GM19099 (cell line): ENCODE measurements around the gene FSD2.

Source experiments
- POLR2A ChIP-seq: IDR thresholded peaks from 3 replicates; pipeline ENCODE4 v1.6.1; 2011; ENCODE audit warnings: low read depth; ENCODE audit not compliant: insufficient read length; ENCODE audit errors: extremely low read depth

The FSD2 gene

DNA sequence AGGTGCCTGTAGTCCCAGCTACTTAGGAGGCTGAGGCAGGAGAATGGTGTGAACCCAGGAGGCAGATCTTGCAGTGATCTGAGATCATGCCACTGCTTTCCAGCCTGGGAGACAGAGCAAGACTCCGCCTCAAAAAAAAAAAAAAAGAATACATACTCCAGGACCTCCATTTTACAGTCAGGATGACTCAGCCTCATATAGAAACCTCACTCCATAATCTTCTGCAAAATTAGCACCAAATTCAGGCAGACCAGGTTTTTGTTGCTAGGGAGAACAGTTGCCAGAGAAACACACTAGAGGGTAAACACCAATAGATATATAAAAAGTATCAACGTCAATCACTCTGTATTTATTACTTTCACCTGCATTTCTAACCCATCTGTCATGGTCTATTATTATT is 67.9 kb downstream of the FSD2 start:
- no peak for TF ChIP-seq POLR2A

DNA sequence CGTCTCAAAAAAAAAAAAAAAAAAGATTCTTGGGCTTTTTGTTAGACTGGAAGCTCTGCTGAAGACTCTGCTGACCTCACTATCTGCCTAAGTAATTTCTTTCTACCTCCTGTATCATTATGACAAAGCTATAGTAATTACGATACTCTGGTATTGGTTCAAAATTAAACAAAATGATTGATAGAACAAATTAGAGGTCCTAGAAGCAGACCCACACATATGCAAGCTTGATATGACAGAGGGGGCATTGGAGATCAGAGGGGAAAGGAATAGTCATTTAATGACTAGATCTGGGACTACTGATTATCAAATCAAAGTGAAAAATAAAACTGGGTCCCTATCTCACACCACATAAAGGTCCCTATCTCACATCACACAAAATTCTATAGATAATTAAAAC is 74.3 kb downstream of the FSD2 start:
- no peak for TF ChIP-seq POLR2A

DNA sequence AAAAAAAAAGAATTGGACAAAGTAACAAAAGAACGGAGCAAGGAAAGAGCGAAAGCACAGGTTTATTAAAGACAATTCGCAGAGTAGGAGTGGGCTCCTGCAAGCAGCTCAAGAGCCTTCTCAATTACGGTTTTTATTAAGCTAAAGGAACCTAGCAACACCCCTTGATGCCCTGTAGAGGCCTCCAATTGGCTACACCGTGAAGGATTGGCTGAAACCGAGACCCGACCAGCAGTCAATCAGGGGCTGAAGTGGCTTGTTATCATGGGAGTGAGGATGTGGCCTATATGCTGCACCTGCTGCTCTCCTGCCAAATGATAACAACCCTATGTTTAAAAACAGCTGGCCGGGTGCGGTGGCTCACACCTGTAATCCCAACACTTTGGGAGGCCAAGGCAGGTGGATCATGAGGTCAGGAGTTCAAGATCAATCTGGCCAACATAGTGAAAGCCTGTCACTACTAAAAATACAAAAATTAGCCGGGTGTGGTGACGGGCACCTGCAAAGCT is 75.8 kb downstream of the FSD2 start:
- no peak for TF ChIP-seq POLR2A

DNA sequence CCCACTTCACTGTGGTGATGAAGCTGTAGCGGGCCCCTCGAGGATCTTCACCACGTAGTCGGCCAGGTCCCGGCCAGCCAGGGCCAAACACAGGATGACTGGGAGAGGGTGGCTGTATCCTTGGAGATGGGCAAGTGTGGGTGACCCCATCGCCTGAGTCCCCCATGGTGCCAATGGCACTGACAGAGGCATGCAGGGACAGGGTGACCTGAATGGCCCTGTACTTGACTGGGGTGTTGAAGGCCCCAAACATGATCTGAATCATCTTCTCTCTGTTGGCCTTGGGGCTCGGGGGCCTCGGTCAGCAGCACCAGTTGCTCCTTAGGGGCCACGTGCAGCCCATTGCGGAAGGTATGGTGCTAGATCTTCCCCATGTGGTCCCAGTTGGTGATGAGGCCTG is 79.1 kb downstream of the FSD2 start:
- TF ChIP-seq POLR2A, result no peak

DNA sequence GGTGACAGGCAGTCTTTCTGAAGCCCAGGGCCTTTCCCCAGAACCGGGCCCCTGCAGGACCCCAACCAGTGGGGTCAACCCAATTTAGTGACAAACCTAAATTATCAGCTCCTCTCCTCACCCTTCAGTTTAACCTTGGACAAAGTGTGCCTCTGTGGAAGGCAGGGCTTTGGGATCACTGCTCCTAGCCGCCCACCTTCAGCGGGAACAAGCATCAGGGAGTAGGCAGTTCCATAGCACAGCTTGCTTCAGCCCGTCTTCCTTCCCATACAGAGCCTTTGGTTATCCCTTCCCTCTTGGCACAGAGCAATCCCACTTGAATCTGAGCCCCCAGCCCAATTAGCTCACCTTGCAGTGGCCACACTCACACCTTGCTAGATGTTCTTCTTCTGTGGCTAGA is 90.9 kb downstream of the FSD2 start:
- TF ChIP-seq POLR2A, result no peak

DNA sequence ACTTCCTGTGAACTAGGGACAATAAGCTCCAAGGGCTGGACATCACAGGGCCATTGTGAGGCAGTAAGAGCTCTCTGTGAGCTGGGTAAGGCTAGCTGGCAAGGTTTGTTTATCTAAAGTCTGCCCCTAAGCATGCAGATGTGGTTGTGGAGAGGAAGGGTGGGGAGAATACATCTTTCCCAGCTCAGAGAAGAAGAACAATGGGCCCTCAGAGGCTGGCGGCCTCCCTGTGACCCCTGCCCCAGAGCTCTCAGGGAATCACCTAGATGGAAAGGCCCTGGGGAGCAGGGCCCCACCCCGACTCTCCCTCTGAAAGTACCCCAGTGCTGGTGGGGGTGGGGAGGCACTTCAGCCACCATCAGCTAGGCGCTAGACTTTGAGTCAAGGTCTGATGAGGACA is 91.9 kb downstream of the FSD2 start:
- TF ChIP-seq POLR2A, result no peak

DNA sequence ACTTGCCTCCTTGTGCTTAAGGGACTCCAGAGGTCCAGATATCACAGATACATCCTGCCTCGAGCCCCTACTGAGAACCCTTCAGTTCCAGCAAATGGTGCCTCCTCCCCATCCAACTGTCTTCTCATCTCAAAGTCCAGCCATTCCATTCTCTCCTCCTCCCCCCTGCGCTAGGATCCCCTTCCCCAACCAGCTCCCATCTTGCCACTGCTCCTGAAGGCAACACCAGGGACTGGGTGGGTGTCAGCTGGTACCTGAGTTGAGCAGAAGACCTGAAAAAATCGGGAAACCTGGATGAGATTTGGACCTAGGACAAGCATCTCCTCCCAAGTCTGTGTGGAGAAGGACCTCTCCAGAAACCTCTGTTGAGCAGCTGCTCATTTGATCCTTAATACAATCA is 93.8 kb downstream of the FSD2 start:
- TF ChIP-seq POLR2A, result no peak

DNA sequence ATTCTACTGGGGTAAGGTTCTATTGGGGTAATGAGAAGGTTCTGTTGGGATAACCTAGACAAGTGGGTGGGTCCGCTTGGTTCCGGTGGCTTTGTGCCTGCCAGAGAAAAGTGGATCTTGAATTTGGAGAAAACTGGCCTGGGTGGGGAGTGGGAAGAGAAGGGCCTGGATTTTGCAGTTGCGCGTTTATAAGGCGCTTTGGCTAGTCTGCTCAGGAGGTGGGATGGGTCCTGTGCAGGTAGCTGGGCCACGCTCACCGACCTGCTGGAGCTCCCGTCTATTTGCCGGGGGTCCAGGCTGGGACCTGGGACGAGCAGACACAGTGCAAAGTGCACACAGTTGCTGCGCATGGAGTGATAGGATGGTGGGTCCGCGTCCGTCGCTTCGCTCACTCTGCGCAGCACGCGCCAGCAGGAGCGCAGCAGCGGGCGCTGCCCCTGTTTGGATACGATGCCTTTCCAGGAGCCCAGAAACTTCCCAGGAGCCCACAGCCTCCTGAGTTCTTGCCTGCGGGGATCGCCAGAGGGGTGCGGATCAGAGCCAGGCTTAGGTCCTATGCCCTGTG is 94.9 kb downstream of the FSD2 start:
- TF ChIP-seq POLR2A, result no peak

DNA sequence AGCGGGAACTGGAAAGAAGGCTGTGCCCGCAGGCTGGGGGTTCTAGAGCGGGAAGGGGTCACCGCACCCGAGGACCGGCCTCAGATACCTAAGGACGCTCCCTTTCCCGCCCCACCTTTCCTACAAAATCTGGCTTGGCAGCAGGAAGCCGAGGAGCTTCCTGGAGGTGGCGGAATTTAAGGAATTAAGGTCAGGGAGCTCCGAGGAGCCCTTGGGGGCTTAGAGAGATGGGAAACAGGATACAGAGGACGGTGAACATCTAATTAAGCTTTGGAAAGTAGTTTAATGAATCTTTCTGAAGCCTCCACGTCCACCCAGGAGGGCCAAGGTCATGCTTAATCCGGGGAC is 95.7 kb downstream of the FSD2 start:
- no peak for TF ChIP-seq POLR2A

DNA sequence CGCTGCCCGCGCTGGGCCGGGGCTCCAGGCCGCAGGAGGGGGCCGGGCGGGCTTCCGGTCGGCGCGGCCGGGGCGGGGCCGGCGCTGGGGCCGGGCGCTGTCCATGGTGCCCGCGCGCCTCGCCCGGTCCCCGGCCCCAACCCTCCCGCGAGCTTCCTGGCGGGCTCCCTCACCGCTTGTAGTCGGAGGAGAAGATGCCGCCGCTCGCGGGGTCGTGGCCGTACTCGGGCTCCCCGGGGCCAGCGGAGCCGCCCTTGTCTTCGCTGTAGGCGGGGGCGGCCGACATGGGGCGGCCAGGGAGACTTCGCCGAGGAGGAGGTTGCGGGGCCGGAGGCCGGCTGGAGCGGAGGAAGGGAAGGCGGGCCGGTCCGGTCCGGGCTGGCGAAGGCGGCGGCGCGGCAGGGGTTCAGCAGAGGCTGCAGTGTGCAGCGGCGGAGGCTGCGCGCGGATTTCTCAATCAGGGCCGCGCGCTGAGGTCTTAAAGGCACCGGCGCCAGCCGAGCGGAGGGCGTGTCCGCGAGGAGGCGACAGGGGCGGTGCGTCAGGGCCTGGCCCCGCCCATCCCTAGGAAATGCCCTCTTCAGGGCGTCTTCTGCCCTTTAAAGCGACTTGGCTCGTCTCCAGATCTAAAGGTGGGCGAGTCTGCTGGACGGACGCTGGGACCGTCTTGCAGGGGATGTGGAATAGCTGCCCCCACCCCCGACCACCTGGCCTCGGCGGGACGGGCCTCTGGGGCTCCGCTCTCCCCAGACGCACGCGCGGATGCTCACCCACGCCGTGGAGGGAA is 96.3 kb downstream of the FSD2 start, which contains the start of gene AP3B2:
TSS of gene AP3B2 (minus strand) at position 455 of the 787 bp plus-strand sequence. CDS start at position 286, 169 bp downstream.
- no peak for TF ChIP-seq POLR2A

DNA sequence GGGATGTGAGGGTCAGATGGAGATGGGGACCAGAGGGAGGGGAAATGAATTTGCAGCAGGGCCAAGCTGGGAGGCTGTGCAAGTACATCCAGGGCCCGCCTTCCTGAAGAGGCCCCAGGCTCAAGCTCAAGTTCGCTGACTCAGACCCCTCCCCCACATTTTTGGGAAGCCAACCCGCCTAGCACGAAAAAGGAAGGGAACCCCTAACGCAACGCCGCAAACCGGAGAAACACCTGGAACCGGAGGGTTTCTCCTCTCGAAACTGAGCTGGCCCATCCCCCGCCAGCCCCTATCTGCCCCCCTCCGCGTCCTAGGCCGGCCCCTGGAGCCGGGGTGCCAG is 96.8 kb downstream of the FSD2 start:
- TF ChIP-seq POLR2A, result no peak
